Cardiac muscle cell (in vitro differentiated cells and primary cell): ENCODE results near the gene PLOD1. TPM values are rescaled to one million over a fixed set of nuclear protein-coding genes. Genes with fewer than 3 reads are reported as not detected.

Experiments
- DNase-seq, 2 donors: peaks; one replicate each; pipeline versions ENCODE4 v3.0.0 to v3.0.0-alpha.2; 2010 to 2017; ENCODE audit warnings: low read depth in 1 of 2, low spot score in 1 of 2
- H3K27ac ChIP-seq: fragments of 200-600 bp; sonication (generic); 2 replicates; pipeline ENCODE4 v1.5.1; 2016
- H3K27me3 ChIP-seq: fragments of 200-600 bp; sonication (generic); 2 replicates; pipeline ENCODE4 v1.6.0; 2016; ENCODE audit warnings: control low read depth
- H3K36me3 ChIP-seq: fragments of 200-600 bp; sonication (generic); 2 replicates; pipeline ENCODE4 v1.5.1; 2016; ENCODE audit warnings: control low read depth
- H3K4me1 ChIP-seq: fragments of 200-600 bp; sonication (generic); 2 replicates; pipeline ENCODE4 v1.8.1; 2017; ENCODE audit warnings: low read depth, mild to moderate bottlenecking, mixed run types
- H3K4me3 ChIP-seq: fragments of 200-600 bp; sonication (generic); 2 replicates; pipeline ENCODE4 v1.5.1; 2016; ENCODE audit warnings: mild to moderate bottlenecking
- H3K9me3 ChIP-seq: fragments of 200-600 bp; sonication (generic); 2 replicates; pipeline ENCODE4 v1.5.1; 2017; ENCODE audit warnings: low read depth, mild to moderate bottlenecking, control low read depth
- CTCF ChIP-seq: IDR thresholded peaks from 2 replicates; pipeline ENCODE4 v1.5.1; 2012; ENCODE audit warnings: low read depth, mild to moderate bottlenecking, low read length
- polyA plus RNA-seq: library from polyadenylated mRNA; unstranded; fragments of >200 nt; fragmentation: Nextera tagmentation; extraction: Ambion mirVana; gene quantifications from 2 replicates; pipeline ENCODE4 v1.2.1, GENCODE V29; 2016
- total RNA-seq: library from RNA; depleted of rRNA; stranded (reverse); fragments of >200 nt; gene quantifications from 2 replicates; pipeline ENCODE4 v1.2.3, GENCODE V29; 2016

PLOD1 gene
- total and polyA plus RNA-seq, 2 experiments from 2014 or later: 149 to 185 TPM

DNA sequence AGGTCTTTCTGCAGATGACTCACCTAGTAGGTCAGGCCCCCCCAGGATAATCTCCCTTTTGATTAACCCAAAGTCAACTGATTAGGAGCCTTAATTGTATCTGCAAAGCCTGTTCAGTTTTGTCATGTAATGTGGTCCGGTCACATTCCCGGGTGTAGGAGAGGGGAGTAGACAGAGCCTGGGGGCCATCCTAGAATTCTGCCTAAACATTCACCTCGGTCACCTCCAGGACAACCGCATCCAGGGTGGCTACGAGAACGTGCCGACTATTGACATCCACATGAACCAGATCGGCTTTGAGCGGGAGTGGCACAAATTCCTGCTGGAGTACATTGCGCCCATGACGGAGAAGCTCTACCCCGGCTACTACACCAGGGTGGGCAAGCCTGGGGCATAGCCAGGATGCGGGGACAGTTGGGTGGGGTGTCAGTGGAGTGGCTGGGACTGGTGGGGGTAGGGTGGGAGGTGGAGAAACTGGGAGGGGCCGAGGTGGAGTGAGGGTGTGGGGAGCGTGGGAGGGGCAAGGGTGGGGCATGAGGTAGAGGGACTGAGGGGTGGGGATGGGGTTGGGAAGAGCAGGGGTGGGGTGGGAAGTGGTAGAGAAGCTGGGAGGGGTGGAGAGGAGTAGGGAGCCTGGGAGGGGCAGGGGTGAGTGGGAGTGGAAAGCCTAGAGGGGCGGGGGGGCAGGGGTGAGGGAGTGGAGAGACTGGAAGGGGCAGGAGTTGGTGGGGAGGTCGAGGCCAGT is 36.1 kb downstream of the PLOD1 start:
- DNase-seq: no peak
- no peaks in the 10 kb centered on the region for H3K9me3 ChIP-seq
- no peak for TF ChIP-seq CTCF
- H3K36me3 ChIP-seq: peaks cover 41% of the 10 kb centered on the region
- H3K4me1 ChIP-seq: no peaks in the 10 kb centered on the region
- H3K27me3 ChIP-seq: no peaks in the 10 kb centered on the region
- no peak overlapping the region for H3K4me3 ChIP-seq
- H3K27ac ChIP-seq: no peak overlapping the region

DNA sequence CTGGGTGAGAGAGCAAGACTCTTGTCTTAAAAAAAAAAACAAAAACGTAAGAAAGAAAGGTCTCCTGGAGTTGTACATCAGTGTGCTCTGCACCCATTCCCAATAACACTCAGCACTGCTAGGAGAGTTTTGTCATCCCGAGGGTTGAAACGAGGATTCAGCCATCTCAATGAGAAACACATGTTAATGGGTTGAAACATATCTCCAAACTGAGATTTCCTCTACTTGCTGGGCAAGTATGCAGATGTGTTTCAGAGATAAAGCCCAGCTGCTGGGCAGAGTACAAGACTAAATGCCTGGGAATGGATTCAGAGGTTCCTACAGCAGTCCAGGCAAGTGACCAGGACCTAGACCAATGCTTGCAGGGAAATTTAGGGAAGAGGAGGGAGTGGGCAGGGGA is 43.1 kb downstream of the PLOD1 start:
- no peak overlapping the region for H3K4me3 ChIP-seq
- no peak for TF ChIP-seq CTCF
- DNase-seq: no peak
- no peaks in the 10 kb centered on the region for H3K27me3 ChIP-seq
- H3K9me3 ChIP-seq: no peaks in the 10 kb centered on the region
- H3K27ac ChIP-seq: no peak overlapping the region
- peaks cover 14% of the 10 kb centered on the region for H3K4me1 ChIP-seq
- peaks cover 25% of the 10 kb centered on the region for H3K36me3 ChIP-seq

GRCh38 chr1:11978301-11978700 is 43.8 kb downstream of the PLOD1 start:
- Histone ChIP-seq H3K4me3 (no peak overlapping the region), H3K27ac (peak overlapping the region; percentile 97), H3K9me3 (no peaks in the 10 kb centered on the region), H3K27me3 (no peaks in the 10 kb centered on the region), H3K4me1 (peaks cover 14% of the 10 kb centered on the region), H3K36me3 (peaks cover 27% of the 10 kb centered on the region)
- no peak for DNase-seq
- no peak for TF ChIP-seq CTCF

DNA sequence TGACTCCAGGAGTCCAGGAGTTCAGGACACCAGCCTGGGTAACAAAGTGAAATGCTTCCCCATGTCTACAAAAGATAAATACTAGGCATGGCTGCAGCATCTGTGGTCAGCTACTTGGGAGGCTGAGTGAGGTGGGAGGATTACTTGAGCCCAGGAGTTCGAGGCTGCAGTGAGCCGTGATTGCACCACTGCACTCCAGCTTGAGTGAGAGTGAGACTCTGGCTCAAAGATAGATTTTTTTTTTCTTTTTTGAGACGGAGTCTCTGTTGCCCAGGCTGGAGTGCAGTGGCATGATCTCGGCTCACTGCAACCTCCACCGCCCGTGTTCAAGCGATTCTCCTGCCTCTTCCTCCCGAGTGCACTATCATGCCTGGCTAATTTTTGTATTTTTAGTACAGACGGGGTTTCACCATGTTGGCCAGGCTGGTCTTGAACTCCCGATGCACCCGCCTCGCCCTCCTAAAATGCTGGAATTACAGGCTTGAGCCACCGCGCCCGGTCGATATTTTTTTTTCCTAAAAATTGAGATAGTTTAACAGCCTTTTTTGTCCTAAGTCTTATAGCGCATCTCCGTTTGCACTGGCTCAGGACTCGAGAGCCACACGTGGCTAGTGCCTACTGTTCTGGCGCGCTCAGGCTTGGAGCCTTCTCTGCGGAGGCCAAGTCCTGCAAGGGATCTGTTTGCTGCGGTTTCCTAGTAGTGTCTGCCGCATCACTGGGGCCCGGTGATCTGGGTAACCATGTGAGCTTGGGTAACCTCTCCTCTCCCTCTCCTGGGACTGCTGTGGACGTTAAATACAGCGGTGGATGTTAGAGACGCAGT is 44.7 kb downstream of the PLOD1 start:
- Histone ChIP-seq H3K9me3 (no peaks in the 10 kb centered on the region), H3K4me1 (peaks cover 14% of the 10 kb centered on the region), H3K4me3 (no peak overlapping the region), H3K27ac (peak overlapping the region; percentile 97), H3K27me3 (no peaks in the 10 kb centered on the region), H3K36me3 (peaks cover 22% of the 10 kb centered on the region)
- DNase-seq: no peak
- TF ChIP-seq CTCF: no peak

DNA sequence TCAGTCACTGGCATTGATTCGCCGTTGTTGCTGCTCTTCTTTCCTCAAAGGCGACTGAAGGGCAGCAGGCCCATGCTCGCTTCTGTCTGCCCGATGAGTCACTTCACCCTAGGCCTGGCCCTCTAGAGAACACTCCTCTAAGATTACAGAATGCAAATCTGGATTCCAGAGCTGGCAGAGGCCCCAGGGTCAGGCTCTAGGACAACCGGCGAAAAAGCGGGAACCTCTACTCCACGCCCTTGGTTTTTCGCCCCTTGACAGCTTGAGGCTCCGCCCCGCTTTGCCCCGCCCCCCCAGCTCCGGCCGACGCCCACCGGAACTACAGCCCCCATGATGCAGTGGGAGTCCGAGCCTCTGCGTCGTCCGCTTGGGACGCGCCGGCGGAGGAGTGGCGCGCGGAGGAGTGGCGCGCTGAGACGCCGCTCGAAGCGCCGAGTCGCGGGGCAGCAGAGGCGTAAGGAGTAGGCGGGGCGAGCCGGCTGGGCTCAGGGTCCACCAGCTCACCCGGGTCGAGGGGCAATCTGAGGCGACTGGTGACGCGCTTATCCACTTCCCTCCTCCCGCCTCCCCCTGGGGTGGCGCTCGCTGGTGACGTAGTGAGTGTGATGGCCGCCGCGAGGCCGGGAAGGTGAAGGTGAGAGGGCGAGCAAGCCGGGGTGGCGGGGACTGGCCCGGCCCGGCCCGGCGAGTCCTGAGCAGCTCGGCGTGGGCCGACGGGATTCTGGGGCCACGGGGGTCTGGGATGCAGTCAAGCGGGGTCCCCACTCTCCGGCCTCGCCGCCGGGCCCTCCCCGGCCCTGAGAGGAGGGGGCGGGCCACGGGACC is 45.5 kb downstream of the PLOD1 start, which contains the start of gene MFN2:
Gene MFN2 (plus strand): TSS at position 594 of the 825 bp plus-strand sequence. CDS start 8,725 bp downstream, outside the sequence.
- no peak for TF ChIP-seq CTCF
- Histone ChIP-seq H3K4me3 (peak within 1 kb of the TSS; percentile 67), H3K27ac (peak within 1 kb of the TSS; percentile 97), H3K27me3 (no peaks in the 10 kb centered on the region), H3K9me3 (no peaks in the 10 kb centered on the region), H3K4me1 (peaks cover 14% of the 10 kb centered on the region), H3K36me3 (peaks cover 17% of the 10 kb centered on the region)
- peak; percentile 99 for DNase-seq
